Kidney epithelial cell (primary cell): ENCODE results near the gene ISCA2. TPM values are rescaled to one million over a fixed set of nuclear protein-coding genes. Genes with fewer than 3 reads are reported as not detected.

ENCODE experiments used
- DNase-seq: peaks from one replicate; pipeline ENCODE4 v3.0.0-alpha.2; 2010; ENCODE audit warnings: low read depth
- H3K27me3 ChIP-seq: 2 replicates; pipeline ENCODE4 v1.6.0; 2011; ENCODE audit warnings: low read length; ENCODE audit not compliant: control insufficient read depth, insufficient read depth
- H3K36me3 ChIP-seq: 2 replicates; pipeline ENCODE4 v1.5.1; 2011; ENCODE audit warnings: low read length; ENCODE audit not compliant: control insufficient read depth, insufficient read depth
- H3K4me3 ChIP-seq: 2 replicates; pipeline ENCODE4 v1.5.1; 2011; ENCODE audit warnings: low read depth, mild to moderate bottlenecking, control low read depth, low read length
- total RNA-seq: library from RNA; depleted of rRNA; stranded (reverse); fragments of >200 nt; gene quantifications from 2 replicates; pipeline ENCODE4 v1.2.3, GENCODE V29; 2015
- TF ChIP-seq, protein P1 (sequence below): IDR thresholded peaks from 2 replicates; pipeline ENCODE4 v1.5.1; 2011; ENCODE audit warnings: mild to moderate bottlenecking, moderate library complexity, low read length, control low read depth, inconsistent platforms; ENCODE audit not compliant: insufficient read depth, poor library complexity, severe bottlenecking

Gene ISCA2
- total RNA-seq, 1 donor from 2014 or later, result 12.1 TPM

DNA sequence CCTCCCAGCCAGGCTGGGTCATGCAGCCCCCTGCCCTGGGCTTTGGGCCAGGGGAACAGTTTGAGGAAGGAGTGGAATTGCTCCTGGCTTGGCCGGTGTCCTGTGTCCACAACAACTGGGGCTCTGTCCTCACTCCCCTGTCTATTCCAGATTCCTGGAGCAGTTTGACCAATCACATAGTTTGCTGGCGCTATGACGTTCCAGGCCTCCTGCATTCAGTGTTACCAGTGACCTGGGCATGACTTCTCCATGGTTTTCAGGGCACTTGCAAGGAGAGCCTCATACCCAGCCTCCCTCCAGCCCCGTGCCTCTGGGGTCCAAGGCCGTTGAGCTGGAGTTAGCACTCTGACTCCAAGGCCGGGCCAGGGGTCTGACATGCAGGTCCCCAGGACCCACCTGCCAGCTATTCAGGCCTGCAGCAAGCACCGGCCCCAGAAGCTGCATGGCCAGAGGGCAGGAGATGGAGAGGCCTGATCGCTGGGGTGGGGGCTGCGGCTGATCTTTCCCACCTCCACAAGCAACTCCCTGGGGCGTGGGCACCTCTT is 34.2 kb downstream of the ISCA2 start:
- Histone ChIP-seq H3K36me3 (no peaks in the 10 kb centered on the region), H3K27me3 (no peaks in the 10 kb centered on the region)
- TF ChIP-seq, protein P1, sequence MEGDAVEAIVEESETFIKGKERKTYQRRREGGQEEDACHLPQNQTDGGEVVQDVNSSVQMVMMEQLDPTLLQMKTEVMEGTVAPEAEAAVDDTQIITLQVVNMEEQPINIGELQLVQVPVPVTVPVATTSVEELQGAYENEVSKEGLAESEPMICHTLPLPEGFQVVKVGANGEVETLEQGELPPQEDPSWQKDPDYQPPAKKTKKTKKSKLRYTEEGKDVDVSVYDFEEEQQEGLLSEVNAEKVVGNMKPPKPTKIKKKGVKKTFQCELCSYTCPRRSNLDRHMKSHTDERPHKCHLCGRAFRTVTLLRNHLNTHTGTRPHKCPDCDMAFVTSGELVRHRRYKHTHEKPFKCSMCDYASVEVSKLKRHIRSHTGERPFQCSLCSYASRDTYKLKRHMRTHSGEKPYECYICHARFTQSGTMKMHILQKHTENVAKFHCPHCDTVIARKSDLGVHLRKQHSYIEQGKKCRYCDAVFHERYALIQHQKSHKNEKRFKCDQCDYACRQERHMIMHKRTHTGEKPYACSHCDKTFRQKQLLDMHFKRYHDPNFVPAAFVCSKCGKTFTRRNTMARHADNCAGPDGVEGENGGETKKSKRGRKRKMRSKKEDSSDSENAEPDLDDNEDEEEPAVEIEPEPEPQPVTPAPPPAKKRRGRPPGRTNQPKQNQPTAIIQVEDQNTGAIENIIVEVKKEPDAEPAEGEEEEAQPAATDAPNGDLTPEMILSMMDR, result no peak

DNA sequence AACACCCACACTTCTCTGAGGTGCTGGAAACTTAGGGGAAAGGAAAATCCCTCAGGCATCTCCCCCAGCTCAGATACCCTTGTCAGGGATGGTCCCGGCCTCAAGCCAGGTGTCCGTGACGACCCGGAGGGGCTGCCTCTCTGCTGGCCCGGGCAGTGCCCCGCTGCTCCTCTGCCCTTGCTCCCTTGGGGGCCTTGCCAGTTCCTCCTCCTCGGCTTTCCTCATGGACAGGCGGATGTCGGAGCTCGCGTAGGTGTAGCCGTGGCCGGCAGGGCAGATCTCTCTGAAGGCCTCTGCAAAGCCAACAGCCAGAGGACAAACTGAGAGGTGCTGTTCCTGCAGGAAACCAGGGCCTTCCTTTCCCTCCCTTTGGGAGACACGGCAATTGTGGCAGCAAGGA is 34.8 kb downstream of the ISCA2 start:
- Histone ChIP-seq H3K27me3 (no peaks in the 10 kb centered on the region), H3K4me3 (no peak overlapping the region), H3K36me3 (no peaks in the 10 kb centered on the region)
- no peak for DNase-seq
- TF ChIP-seq, protein P1, result no peak

More for the DNA sequence above, 34.2 kb downstream of the ISCA2 start:
- H3K4me3 ChIP-seq, result no peak overlapping the region
- no peak for DNase-seq

DNA sequence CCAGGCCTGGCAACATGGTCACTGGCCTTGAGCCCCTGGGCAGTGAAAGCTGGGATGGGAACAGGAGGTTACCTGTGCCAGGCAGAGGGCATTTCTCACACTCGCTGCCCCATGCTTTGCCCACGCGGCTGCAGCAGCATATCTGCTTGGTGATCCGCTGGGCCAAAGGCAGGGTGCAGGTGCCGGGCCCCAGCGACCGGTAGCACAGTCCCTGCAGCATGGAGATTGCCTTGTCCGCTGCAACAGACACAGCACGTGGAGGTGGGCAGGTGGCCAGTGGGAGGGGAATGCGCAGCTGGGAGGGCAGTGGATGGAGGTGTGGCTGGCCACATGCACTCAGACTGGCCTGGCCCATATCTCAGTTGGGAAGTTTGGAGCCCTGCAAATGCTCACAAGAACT is 35.3 kb downstream of the ISCA2 start:
- TF ChIP-seq, protein P1, result no peak
- no peak overlapping the region for H3K4me3 ChIP-seq
- DNase-seq, result no peak
- no peaks in the 10 kb centered on the region for H3K36me3 ChIP-seq
- no peaks in the 10 kb centered on the region for H3K27me3 ChIP-seq

DNA sequence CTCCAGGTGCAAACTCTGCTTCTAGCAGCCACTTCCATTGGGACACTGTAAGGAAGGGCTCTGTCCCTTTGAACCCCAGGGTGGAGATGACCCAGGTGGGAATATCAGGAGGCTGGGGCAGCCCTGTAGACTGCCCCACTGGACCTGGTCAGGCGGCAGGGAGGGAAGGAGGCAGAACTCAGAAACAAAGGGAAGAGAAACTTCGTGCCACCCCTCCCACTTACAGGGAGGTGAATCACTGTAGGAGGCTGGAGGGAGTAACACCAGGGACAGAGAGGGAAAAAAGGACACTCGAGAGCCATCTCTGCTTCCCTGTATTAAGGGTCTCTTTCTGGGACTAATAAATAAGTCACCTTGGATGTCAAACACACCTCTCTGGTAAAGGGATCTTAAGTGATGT is 37.4 kb downstream of the ISCA2 start:
- no peaks in the 10 kb centered on the region for H3K27me3 ChIP-seq
- no peak overlapping the region for H3K4me3 ChIP-seq
- DNase-seq, result no peak
- TF ChIP-seq, protein P1, result no peak
- no peaks in the 10 kb centered on the region for H3K36me3 ChIP-seq

DNA sequence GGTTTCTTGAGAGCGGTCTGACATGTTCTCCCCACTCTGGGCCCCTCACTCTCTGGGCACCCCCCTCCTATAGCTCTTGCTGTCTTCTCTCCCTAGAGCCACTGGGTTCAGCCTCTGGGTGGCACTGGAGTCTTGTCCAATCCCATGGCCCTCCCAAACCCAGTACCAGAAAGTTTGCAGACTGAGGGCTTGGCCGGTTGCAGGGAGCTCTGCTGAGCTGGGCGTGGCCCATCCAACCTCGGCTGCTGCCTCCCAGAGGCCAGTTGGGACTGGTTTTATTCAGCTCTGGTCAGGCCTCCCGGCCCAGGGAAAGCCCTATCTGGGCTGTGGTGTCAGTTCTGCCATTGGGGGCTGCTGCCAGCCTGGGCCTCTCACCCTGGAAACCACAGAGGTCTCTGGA is 37.9 kb downstream of the ISCA2 start:
- no peaks in the 10 kb centered on the region for H3K27me3 ChIP-seq
- H3K36me3 ChIP-seq, result no peaks in the 10 kb centered on the region
- DNase-seq, result no peak
- TF ChIP-seq, protein P1, result no peak
- no peak overlapping the region for H3K4me3 ChIP-seq

DNA sequence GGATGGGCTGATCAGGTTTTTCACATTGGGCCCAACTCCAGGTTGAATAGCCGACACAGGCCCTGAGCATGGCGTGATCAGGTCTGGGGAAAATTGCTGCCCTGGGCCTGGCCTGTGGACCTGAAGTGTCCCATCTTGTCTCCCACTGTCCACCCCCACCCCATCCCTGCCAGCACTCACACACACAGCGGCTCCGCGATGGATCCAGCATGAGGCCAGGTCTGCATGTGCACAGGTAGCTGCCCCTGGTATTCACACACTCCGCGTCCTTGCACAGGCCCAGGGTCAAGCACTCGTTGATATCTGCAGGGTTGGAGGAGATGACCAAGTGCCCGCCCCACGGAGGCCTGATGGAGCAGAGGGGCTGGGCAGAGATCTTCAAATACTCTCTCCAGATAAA is 38.7 kb downstream of the ISCA2 start:
- TF ChIP-seq, protein P1, result no peak
- no peak for DNase-seq
- Histone ChIP-seq H3K27me3 (no peaks in the 10 kb centered on the region), H3K4me3 (no peak overlapping the region), H3K36me3 (no peaks in the 10 kb centered on the region)
